HG03060 (cell line): ENCODE measurements around the gene ZNF503.
"Not testable (repeated sequence)": the region's sequence is repeated elsewhere in the genome, so short reads cannot be mapped to it uniquely, and the experiment has no call there.

Experiments
- ATAC-seq: cut with Tn5 transposase; IDR thresholded peaks from one replicate; pipeline ENCODE4 v1.9.1; 2021; ENCODE audit warnings: low read depth, moderate number of reproducible peaks; ENCODE audit not compliant: unreplicated experiment

ZNF503 gene

DNA sequence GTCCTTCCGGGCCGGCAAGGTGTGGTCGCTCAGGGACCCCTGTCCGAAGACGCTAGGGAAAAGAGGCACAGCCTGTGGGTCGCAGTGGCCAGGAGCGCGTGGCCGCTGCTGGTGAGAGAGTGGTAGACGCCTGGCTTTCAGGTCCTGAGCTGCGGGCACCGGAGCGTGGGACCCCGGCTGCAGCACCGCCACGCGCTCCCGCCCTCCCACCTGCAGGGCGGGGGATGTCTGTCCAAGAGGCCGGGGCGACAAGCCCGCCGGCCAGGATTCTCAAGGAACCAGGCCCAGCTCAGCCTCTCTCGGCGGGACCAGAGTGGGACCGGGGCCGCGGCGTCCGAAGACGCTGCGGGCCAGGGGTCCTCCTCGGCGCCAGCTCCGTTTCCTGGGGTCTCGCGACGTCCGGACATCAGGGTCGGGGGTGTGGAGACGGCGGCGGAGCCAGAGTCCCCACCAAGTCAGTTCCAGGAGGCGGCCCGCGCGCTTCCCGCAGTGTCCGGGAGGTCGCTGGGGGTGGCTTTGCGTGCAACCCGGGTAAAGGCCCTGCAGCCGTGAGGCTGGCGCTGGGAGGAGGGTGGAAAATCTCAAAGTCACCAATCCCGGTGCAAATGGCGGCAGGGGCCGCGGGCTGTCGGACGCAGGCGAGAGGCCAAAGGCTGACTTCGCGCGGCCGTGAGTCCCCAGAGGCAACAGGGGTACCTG is 5.5 kb downstream of the ZNF503 start:
- no peak for ATAC-seq

DNA sequence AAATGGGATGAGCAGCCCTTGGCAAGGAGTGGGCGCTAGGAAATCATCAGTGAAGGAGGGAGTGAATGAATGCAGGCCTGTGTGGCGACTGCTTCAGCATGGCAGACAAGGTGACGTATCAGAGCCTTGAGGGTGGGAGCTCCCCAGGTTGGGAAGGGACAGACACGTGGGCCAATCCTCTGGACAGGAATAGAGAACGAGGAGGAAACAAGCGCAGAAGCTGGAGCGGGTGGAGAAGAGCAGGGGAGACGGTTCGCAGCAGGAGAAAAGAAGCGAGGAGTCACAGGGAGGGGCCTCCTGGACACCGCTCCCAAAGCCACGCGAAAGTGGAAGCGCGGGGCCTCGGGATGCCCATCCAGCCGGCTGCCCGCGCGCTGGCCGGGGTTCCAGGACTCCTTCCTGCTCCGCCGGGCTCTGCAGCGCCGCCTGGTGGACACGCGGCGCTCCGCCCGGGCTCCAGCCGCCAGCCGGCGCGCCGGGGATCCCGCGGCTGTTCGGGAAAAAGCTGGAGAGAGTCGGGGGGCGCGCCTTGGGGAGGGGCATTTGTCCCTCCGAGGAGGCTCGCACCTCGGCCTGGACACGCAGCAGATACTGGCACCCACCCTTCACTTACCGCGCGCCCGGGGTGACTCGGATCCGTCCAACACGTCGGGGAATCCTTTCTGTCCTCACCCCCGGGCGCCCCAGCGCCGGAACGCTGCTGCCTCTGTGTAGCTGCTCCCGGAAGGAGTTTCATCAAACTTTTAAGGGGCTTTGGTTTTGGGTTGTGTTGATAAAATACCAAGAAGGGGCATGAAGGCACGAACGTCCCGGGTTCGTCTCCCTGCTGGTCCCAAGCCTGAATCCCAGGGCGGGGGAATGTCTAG is 6.3 kb downstream of the ZNF503 start:
- no peak for ATAC-seq

DNA sequence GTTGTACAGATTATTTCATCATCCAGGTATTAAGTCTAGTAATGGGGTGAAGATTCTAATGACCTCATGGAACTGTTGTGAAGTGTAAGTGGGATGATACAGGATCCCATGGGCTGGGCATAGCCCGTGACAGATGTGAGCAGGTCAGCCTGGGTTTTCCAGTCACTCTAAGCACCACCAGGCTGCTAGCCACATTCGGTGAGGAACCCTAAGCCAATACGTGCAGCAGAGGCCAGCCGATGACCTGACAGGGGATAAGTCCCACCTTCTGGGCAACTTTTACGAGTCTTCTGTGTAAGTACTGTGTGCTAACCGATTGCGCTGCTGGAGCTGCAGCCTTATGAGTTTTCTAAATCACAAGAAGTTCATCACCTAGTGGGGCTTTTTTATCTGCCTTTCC is 7.3 kb downstream of the ZNF503 start:
- ATAC-seq: no peak

DNA sequence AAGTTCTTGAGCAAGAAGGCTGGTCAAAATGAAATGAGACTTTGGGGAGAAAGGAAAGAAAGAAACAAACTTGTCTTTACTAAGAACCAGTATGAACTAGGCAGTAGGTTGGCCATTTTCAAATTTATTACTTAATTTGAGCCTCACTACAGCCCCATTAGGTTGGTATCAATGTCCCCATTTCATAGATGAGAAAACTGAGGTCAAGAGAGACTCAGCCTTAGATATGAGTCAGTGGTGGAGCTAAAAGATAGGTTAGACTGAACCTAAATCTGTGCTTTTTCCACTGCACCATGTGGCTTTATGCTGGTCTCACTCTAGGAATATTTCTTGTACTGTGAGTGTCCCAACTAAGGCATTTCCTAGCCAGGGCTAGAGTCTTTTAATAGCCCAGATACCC is 8.8 kb downstream of the ZNF503 start:
- ATAC-seq: no peak

DNA sequence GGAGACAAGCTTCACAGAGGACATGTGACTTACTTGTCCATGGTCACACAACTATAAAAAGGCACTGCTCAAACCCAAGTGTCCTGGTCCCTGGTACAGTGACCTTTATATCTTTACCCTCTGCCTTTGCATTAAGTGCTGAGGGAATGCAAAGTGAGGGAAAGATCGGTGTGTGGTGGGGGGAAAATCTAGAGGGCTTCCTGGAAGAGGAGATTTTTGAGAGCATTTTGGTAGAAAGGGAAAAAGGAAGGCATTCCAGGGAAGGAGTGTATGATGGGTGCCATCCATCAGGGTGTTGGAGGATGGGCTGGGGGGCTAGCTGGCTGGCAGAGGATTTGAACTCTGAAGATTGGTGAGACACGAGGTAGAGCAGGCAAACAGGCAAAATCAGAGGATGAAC is 9.3 kb downstream of the ZNF503 start:
- no peak for ATAC-seq

DNA sequence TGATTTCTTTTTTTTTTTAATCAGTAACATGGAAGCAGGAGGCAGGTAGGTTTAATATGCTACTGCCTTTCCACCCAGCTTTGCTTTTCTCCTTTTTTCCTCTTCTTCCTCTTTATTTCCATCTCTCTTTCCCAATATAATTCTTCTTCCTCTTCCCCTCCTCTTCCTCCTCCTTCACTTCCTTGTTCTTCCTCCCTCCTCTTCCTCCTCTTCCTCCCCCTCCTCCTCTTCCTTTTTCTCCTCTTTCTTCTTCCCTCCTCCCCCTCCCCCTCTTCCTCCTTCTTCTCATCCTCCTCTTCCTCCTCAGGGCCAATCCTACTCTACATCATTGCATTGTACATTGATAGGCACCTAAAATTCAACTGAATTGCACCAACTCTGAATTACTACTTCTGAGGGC is 11.4 kb downstream of the ZNF503 start:
- ATAC-seq: no peak

DNA sequence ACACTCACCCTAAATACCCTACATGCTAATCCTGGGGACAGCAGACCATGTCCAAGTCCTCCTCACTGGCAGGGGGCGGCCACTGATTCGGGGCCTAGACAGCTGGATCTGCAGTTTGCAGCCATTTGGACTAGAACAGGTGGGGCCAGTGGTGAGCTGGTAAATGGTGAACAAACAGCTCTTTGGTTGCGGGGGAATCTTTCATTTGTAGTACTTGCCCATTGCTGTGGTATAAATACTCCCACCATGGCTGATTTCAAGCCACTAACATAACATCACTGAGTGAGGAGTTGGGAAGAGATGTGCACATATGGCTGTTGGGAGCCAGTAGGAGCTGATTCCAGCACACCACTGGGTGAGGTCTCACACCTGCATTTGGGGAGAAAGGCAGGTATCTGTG is 13.5 kb downstream of the ZNF503 start:
- no peak for ATAC-seq

DNA sequence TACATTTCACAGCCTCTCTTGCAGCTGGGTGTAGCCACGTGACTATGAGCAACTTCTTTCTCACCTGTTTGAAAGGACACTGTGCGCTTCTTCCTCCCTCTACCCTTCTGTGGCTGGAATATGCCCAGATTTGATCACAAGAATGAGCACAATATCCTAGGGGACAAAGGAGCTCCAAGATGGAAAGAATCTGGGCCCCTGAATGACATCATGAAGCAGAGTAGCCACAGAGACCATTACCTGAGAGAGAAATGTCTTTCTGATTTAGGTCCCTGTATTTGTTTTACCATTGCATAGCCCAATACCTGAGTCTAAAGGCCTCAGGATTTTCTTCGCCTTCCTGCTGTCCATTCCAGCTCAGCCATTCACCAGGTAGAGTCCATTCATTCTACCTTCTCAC is 15.4 kb downstream of the ZNF503 start:
- ATAC-seq: no peak

DNA sequence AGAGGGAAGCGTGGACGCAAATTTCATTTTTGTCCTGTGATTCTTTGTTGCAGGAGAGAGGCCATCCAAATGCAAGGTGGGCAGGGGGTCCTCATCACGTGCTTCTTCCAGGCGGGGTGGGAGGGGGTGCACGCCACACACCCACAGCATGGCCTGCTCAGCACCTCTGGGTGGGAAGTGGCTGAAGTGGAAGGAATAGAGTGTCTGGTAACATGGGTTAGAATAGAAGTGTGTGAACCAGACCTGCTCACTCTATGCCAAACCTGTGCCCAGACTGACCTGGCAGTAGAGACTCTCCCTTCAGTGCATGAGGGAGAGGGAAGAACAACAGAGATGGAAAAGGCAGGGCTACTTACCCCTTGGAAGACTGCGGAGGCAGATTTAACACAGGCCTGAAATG is 21.7 kb downstream of the ZNF503 start:
- no peak for ATAC-seq

DNA sequence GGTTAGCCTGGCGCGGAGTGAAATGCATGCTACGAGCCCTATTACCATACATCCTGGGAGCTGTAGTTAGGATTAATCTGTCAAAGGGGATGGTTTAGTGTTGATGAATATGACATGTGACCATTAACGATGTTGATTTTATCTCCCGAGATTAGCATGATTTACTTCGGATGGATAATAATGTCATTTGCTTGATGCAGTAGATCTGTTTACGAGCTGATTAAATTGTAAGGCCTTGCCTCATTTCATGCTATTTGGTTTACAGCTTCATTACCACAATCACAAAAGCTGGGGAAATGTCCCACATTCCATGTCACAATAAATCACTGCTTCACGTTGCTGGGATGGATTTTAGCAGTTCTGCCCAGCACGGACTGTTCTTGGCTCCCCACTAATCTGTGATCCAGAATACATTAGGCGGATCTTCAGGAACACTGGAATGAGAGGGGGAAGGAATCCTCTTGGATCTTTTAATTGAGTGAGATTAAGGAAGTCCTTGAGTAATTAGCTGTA is 22.3 kb downstream of the ZNF503 start:
- no peak for ATAC-seq

DNA sequence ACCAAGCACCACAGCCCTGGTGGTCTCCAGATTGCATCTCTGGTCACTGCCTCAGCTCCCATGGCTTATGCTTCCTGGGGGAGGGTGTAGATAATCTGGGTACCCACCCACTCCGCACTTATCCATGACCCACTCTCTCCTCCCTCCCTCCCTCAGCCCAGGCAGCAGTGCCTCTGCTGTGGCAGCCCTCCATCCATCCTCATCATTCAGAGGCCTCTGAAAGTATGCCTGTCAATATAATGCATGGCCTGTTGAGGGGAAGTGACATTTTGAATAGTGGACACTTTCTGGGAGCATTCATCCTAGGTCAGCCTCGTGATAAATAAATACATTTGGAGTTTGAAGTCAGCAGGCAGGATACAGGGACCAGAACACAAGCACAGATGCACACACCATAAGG is 23.2 kb downstream of the ZNF503 start:
- no peak for ATAC-seq

DNA sequence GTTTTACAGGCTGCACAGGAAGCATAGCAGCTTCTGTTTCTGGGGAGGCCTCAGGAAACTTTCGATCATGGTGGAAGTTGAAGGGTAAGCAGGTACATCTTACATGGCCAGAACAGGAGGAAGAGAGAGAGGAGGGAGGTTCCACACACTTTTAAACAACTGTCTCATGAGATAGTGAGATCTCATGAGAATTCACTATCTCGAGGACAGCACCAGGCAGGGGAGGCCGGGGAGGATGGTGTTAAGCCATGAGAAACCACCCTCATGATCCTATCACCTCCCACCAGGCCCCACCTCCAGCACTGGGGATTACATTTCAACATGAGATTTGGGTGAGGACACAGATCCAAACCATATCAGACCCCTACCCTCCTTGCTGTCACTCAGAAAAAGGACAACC is 23.7 kb downstream of the ZNF503 start:
- no peak for ATAC-seq

DNA sequence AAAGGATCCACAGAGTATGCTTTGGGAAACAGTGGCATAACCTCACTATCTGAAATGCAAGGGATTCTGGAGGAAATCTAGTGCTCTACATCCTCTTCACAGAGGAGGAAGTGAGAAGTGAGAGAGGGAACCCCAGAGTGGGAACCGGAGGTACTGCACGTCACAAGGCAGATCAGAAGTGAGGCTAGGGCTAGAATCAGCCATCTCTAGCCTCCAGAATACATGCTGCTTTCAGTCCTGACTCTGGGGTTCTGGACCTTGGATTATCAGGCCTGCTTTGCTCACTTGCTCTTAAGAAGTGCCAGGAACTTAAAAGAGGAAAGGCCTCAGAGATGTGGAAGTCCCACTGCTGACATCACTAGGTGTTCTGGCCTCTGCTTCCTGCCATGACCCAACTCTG is 25.7 kb downstream of the ZNF503 start:
- peak; percentile 91 for ATAC-seq

DNA sequence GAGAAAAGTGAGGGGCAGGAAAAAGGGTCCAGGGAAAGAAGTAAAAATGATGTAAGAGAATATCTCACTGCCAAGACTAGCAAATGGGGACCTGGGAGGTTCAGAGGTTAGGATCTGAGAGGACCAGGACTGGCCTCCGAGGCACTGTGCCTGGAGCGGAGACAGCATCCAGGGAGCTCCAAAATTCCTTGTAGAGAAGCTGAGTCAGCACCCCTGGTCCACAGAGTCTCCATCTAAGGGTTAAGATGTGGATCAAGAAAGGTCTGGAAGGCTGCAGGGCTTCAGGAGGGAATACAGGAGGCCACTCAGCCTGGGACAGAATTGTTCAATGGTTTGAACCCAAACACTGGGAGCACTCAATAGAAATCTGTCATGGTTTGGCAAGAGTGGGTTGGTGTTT is 30.6 kb downstream of the ZNF503 start:
- ATAC-seq: no peak

DNA sequence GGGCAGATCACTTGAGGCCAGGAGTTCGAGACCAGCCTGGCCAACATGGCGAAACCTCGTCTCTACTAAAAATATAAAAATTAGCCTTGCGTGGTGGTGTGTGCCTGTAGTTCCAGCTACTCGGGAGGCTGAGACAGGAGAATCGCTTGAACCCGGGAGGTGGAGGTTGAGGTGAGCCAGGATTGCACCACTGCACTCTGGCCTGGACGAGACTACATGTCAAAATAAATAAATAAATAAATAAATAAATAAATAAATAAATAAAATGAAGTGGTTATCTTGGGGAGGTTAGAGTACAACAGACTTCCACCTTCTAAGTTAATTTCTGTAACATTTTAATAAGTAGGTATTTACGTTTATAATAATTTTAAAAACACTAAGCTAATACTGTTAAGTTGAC is 31.7 kb downstream of the ZNF503 start:
- ATAC-seq: not testable (repeated sequence)

DNA sequence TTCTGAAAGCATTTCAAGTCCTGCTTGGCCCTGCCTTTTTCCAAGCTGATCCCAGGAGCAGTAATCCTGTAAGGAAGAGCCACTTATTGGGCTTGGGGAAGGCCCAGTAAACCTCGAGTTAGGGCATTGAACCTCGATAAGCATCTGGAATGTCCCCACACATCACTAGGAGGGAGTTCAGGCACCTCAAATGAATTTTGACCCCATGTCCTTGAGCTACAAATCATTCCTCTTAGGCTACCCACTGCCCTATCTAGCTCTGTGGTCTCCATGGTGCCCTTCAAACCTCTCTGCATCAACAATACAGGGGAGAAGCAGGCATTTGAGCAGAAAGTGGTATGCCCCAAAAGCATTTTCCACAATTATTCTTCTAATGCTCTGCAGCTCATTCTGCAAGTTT is 33.7 kb downstream of the ZNF503 start:
- ATAC-seq: no peak

DNA sequence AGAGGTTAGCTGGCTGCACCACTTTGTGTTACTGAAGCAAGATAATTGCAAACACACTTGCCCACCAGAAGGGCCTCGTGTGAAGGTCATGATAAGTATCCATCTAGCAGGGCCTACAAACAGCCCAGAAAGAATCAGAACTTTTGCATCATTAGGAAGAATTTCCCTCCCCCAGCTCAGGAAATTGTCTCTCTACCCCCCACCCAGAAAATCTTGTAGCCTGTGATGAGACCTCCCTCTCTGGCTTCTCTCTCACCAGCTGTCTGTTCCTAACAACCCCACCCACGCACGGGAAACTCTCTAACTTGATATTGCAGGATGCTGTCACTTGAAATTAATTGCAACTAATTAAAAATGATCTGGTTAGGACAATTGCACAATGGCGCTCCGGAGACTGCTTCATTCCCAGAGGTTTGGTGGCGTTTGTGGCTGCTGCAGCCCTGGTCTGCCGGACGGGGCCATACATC is 34.5 kb downstream of the ZNF503 start:
- ATAC-seq: no peak

DNA sequence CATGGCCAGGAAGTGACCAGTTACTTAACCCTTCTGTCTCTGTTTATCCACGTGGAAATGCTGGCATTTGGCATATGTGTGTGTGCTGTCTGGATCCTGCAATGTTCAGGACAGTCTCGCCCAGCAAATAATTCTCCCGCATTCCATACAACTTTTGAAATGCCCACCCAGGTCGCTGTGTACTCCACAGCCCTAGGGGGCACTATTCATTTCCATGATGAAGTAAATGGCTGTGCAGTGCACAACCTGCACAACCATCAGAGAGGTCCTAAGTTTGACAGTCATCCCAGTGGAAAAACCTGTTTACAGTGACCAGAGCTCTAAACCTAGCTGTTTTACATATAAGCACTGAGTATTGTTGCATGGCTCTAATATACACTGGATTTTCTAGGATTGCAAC is 38.1 kb downstream of the ZNF503 start:
- no peak for ATAC-seq

DNA sequence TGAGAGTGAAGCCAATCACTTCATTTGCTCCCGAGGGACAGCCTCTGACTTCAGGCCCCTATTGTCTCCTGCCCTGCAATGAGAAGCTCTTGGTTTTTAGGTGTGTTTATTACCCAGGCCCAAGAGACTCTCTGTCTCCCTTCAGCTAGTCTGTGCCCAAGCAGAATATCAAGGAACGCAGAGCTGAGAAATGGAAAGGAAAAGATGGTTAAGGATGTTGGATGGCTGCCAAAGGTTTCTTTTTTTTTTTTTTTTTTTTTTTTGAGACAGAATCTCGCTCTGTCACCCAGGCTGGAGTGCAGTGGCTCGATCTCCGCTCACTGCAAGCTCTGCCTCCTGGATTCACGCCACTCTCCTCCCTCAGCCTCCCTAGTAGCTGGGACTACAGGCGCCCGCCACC is 41.7 kb downstream of the ZNF503 start:
- ATAC-seq: not testable (repeated sequence)

DNA sequence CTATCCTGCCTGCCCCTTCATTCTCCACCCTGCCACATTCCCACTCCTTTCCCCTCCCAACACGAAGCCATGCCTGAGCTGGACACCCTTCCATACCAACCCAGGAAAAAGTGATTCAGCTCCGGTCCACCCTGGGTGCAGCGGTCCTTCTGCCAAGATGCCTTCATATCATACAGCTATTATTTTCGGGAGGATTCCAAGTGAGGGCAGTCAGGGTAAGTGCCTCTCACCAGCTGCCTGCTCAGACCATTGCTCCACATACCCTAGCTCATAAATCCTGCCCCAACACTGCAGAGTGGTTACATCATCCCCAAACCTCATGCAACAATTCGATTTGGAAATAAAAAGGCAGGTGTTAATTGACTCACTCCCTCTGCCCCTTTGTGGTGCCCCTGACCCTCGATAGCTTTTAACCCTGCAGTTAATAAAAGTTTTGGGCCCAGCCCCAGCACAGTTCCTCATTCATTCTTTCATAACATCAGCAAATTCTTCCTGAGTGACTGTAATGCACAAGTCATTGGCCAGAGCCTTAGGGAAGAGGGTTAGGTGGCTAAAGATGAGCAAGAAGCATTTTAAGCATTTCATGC is 42.6 kb downstream of the ZNF503 start:
- no peak for ATAC-seq

DNA sequence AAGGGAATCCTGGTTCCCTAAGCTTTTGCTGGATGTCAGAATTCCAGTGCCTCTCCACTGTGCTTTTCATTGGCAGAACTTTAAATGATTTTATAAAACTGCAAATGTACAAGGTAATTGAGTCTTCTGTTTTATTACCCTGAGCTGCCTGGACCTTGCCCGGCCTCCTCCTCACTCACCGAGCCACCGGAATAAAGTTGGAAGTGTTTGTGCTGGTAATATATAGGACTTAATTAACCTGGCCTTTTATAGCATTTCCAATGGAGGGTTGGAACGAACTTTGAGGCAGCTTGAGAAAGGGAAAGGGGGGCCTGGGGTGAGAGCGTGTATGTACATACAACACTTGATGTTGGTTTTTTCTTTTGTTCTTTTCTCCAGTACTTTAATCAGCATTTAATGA is 43.4 kb downstream of the ZNF503 start:
- no peak for ATAC-seq
